HCT116 (cell line): ENCODE measurements around the gene GAS2.

Experiments used
- CTCF ChIP-seq, 3 experiments: fragments of 200-600 bp in 1 of 3; sonication (generic) in 1 of 3; IDR thresholded peaks in 2 of 3; conservative IDR thresholded peaks in 1 of 3; 2 replicates each; pipeline ENCODE4 v1.5.1; 2012 to 2017; ENCODE audit warnings: low read depth in 2 of 3, low read length in 2 of 3, antibody characterized with exemption in 1 of 3, borderline replicate concordance in 1 of 3, control low read depth in 1 of 3, mild to moderate bottlenecking in 1 of 3, mixed read lengths in 1 of 3, mixed run types in 1 of 3, moderate library complexity in 1 of 3; ENCODE audit not compliant: insufficient read depth in 1 of 3
- MAX ChIP-seq: IDR thresholded peaks from 2 replicates; pipeline ENCODE4 v1.6.1; 2012
- POLR2A ChIP-seq: IDR thresholded peaks from 2 replicates; pipeline ENCODE4 v1.7.0; 2011; ENCODE audit warnings: borderline replicate concordance; ENCODE audit not compliant: insufficient read depth, insufficient read length; ENCODE audit errors: extremely low read depth

- no peak for TF ChIP-seq CTCF (IDR thresholded peaks at IDR 0.05 in 2 of 3, conservative IDR thresholded peaks at IDR 0.05 in 1 of 3; ENCODE audit: borderline replicate concordance in 1 of 3, insufficient read depth in 1 of 3, low read depth in 2 of 3, low read length in 2 of 3)
- TF ChIP-seq POLR2A = no peak
- no peak for TF ChIP-seq MAX
Observed at GRCh38 chr11:22627421-22627820, 39.0 kb upstream of the GAS2 start.
